Suprapubic skin (tissue), 4 donors: Measurements from ENCODE around the gene ALPL. TPM values are rescaled to one million over a fixed set of nuclear protein-coding genes. Genes with fewer than 3 reads are reported as not detected.

Experiments
- DNase-seq, 2 donors: peaks; one replicate each; pipeline ENCODE4 v3.0.0-alpha.2; 2019; ENCODE audit warnings: low spot score in 2 of 2
- H3K27ac ChIP-seq: fragments of 200-600 bp; sonication (generic); one replicate; pipeline ENCODE4 v1.5.1; 2019
- H3K27me3 ChIP-seq: fragments of 200-600 bp; sonication (generic); one replicate; pipeline ENCODE4 v1.5.1; 2019
- H3K36me3 ChIP-seq: fragments of 200-600 bp; sonication (generic); one replicate; pipeline ENCODE4 v1.5.1; 2019
- H3K4me1 ChIP-seq: fragments of 200-600 bp; sonication (generic); one replicate; pipeline ENCODE4 v1.5.1; 2019
- H3K4me3 ChIP-seq: fragments of 200-600 bp; sonication (generic); one replicate; pipeline ENCODE4 v1.5.1; 2019; ENCODE audit warnings: mild to moderate bottlenecking
- H3K9me3 ChIP-seq: fragments of 200-600 bp; sonication (generic); one replicate; pipeline ENCODE4 v1.5.1; 2019
- CTCF ChIP-seq, 2 donors: fragments of 200-600 bp in 1 of 2; fragments of 450-650 bp in 1 of 2; sonication (generic) in 1 of 2; IDR thresholded peaks; one replicate each; pipeline ENCODE4 v1.5.1; 2016 to 2019; ENCODE audit warnings: antibody characterized with exemption in 2 of 2, mild to moderate bottlenecking in 1 of 2, moderate library complexity in 1 of 2
- EP300 ChIP-seq: sonication (generic); formaldehyde crosslinking; IDR thresholded peaks from one replicate; pipeline ENCODE4 v1.6.1; 2017; ENCODE audit warnings: antibody characterized with exemption
- POLR2A ChIP-seq, 2 donors: fragments of 450-650 bp; IDR thresholded peaks; one replicate each; pipeline ENCODE4 v1.6.1; 2017; ENCODE audit warnings: antibody characterized with exemption in 2 of 2, mild to moderate bottlenecking in 2 of 2, moderate library complexity in 2 of 2
- POLR2AphosphoS5 ChIP-seq, 3 donors: sonication (generic); formaldehyde crosslinking; IDR thresholded peaks; one replicate each; pipeline ENCODE4 v1.6.1; 2017; ENCODE audit warnings: antibody characterized with exemption in 3 of 3
- WGBS: methylation state at CpG from one replicate; pipeline ENCODE4 v1.1.5; 2018; 5-methylcytosine and 5-hydroxymethylcytosine counted together
- total RNA-seq, 4 donors: library from RNA; depleted of rRNA; stranded (reverse); fragments of >200 nt; gene quantifications; one replicate each; pipeline ENCODE4 v1.1.0, GENCODE V29; 2016

The ALPL gene
- total RNA-seq, 4 donors from 2014 or later: 5.1 to 9.7 (median 6.0) TPM

GRCh38 chr1:21596628-21597027 lies 87.4 kb downstream of the ALPL start:
- WGBS: no CpG with 5 or more reads among the region's 2 CpGs
- Histone ChIP-seq H3K4me3 (no peak overlapping the region), H3K4me1 (no peaks in the 10 kb centered on the region), H3K9me3 (no peaks in the 10 kb centered on the region), H3K27ac (no peak overlapping the region), H3K27me3 (peaks cover 31% of the 10 kb centered on the region), H3K36me3 (no peaks in the 10 kb centered on the region)
- DNase-seq: no peak
- TF ChIP-seq POLR2AphosphoS5 (IDR thresholded peaks at IDR 0.05): no peak
- TF ChIP-seq EP300: no peak
- no peak for TF ChIP-seq POLR2A (IDR thresholded peaks at IDR 0.05)
- TF ChIP-seq CTCF (IDR thresholded peaks at IDR 0.05): no peak

- Histone ChIP-seq H3K9me3 (no peaks in the 10 kb centered on the region), H3K4me1 (no peaks in the 10 kb centered on the region), H3K36me3 (no peaks in the 10 kb centered on the region), H3K27ac (no peak overlapping the region), H3K4me3 (no peak overlapping the region), H3K27me3 (peaks cover 35% of the 10 kb centered on the region)
- no peak for TF ChIP-seq CTCF (IDR thresholded peaks at IDR 0.05)
- TF ChIP-seq EP300: no peak
- TF ChIP-seq POLR2AphosphoS5 (IDR thresholded peaks at IDR 0.05): no peak
- no peak for TF ChIP-seq POLR2A (IDR thresholded peaks at IDR 0.05)
- WGBS: 73% methylated on average over 7 of the region's 19 CpGs
- DNase-seq: no peak
Observed at GRCh38 chr1:21597753-21598152, 88.5 kb downstream of the ALPL start.

- WGBS: 64% methylated on average over 6 of the region's 7 CpGs
- DNase-seq: no peak
- Histone ChIP-seq H3K4me1 (no peaks in the 10 kb centered on the region), H3K27ac (no peak overlapping the region), H3K36me3 (no peaks in the 10 kb centered on the region), H3K27me3 (peaks cover 29% of the 10 kb centered on the region), H3K4me3 (no peak overlapping the region), H3K9me3 (no peaks in the 10 kb centered on the region)
- no peak for TF ChIP-seq CTCF (IDR thresholded peaks at IDR 0.05)
- TF ChIP-seq POLR2A (IDR thresholded peaks at IDR 0.05): no peak
- TF ChIP-seq POLR2AphosphoS5 (IDR thresholded peaks at IDR 0.05): no peak
- no peak for TF ChIP-seq EP300
Observed at GRCh38 chr1:21598417-21598816, 89.2 kb downstream of the ALPL start.

GRCh38 chr1:21598904-21599303 lies 89.7 kb downstream of the ALPL start:
- Histone ChIP-seq H3K27me3 (peaks cover 24% of the 10 kb centered on the region), H3K4me1 (no peaks in the 10 kb centered on the region), H3K4me3 (no peak overlapping the region), H3K27ac (no peak overlapping the region), H3K36me3 (no peaks in the 10 kb centered on the region), H3K9me3 (no peaks in the 10 kb centered on the region)
- TF ChIP-seq POLR2AphosphoS5 (IDR thresholded peaks at IDR 0.05) (no peak), EP300 (no peak), CTCF (IDR thresholded peaks at IDR 0.05) (no peak), POLR2A (IDR thresholded peaks at IDR 0.05) (no peak)
- WGBS: 77% methylated on average over 8 of the region's 8 CpGs
- no peak for DNase-seq

- Histone ChIP-seq H3K4me3 (no peak overlapping the region), H3K36me3 (no peaks in the 10 kb centered on the region), H3K27me3 (peaks cover 24% of the 10 kb centered on the region), H3K27ac (no peak overlapping the region), H3K9me3 (no peaks in the 10 kb centered on the region), H3K4me1 (no peaks in the 10 kb centered on the region)
- DNase-seq: no peak
- 72% methylated on average over 12 of the region's 15 CpGs for whole genome bisulfite sequencing
- no peak for TF ChIP-seq CTCF (IDR thresholded peaks at IDR 0.05)
- no peak for TF ChIP-seq POLR2A (IDR thresholded peaks at IDR 0.05)
- no peak for TF ChIP-seq POLR2AphosphoS5 (IDR thresholded peaks at IDR 0.05)
- TF ChIP-seq EP300: no peak
Observed at GRCh38 chr1:21599402-21599801, 90.2 kb downstream of the ALPL start.
